ENCODE data around the gene MAP2K6.

- TF ChIP-seq POLR2AphosphoS5 (IDR thresholded peaks at IDR 0.05; ENCODE audit: borderline replicate concordance, low read depth, low read length) (no peak), EZH2 (IDR thresholded peaks at IDR 0.05) (no peak), FOXP2 (optimal IDR thresholded peaks at IDR 0.05; ENCODE audit: control extremely low read depth, extremely low read length, insufficient read depth) (no peak)
Observed at GRCh38 chr17:69573396-69573795, 158.9 kb downstream of the MAP2K6 start.

All from SK-N-MC (cell line).